Glomerular visceral epithelial cell (primary cell): ENCODE results near the gene RPL29.
A peak's percentile ranks its signal among the peaks of the same experiment; 100 is the strongest.

Experiments
- DNase-seq: peaks from one replicate; pipeline ENCODE4 v3.0.0-alpha.2; 2016; ENCODE audit errors: extremely low spot score

Gene RPL29

GRCh38 chr3:51983578-51984268 lies 12.0 kb downstream of the RPL29 start:
- DNase-seq = no peak

GRCh38 chr3:51982838-51983577 lies 12.7 kb downstream of the RPL29 start, which contains the start of gene ACY1:
ACY1 (plus strand) TSS chr3:51983535; CDS start chr3:51984065, 530 bp downstream.
- DNase-seq = peak; percentile 84

- DNase-seq = peak; percentile 78
Observed at GRCh38 chr3:51982352-51982837, 13.3 kb downstream of the RPL29 start.

- no peak for DNase-seq
Observed at GRCh38 chr3:51980253-51980652, 15.4 kb downstream of the RPL29 start.

GRCh38 chr3:51978143-51978502 lies 17.6 kb downstream of the RPL29 start:
- DNase-seq = no peak

GRCh38 chr3:51977446-51978142 lies 18.1 kb downstream of the RPL29 start:
- DNase-seq = no peak

GRCh38 chr3:51975852-51976549 lies 19.7 kb downstream of the RPL29 start:
- DNase-seq = peak; percentile 31

- peak; percentile 69 for DNase-seq
Observed at GRCh38 chr3:51974963-51975851, 20.5 kb downstream of the RPL29 start, which contains the start of gene ABHD14A. ABHD14A (plus strand) TSS chr3:51975064; CDS start chr3:51975136, 72 bp downstream.

GRCh38 chr3:51974277-51974962 lies 21.3 kb downstream of the RPL29 start:
- no peak for DNase-seq

GRCh38 chr3:51971350-51971749 lies 24.3 kb downstream of the RPL29 start:
- no peak for DNase-seq

GRCh38 chr3:51970606-51971300 lies 24.9 kb downstream of the RPL29 start:
- DNase-seq = no peak

- DNase-seq = no peak
Observed at GRCh38 chr3:51969841-51970240, 25.9 kb downstream of the RPL29 start.

- no peak for DNase-seq
Observed at GRCh38 chr3:51968883-51969678, 26.6 kb downstream of the RPL29 start.

- DNase-seq = peak; percentile 33
Observed at GRCh38 chr3:51968170-51968775, 27.4 kb downstream of the RPL29 start.

- DNase-seq = peak; percentile 61
Observed at GRCh38 chr3:51967384-51968169, 28.1 kb downstream of the RPL29 start, which contains the start of gene PCBP4. PCBP4 (minus strand) TSS chr3:51967454; CDS start chr3:51961240, 6,214 bp downstream.

- no peak for DNase-seq
Observed at GRCh38 chr3:51966922-51967383, 28.7 kb downstream of the RPL29 start.

GRCh38 chr3:51966486-51966885 lies 29.2 kb downstream of the RPL29 start:
- no peak for DNase-seq
